CD14-positive monocyte (primary cell): Measurements from ENCODE around the gene TCN2. TPM values are rescaled to one million over a fixed set of nuclear protein-coding genes. Genes with fewer than 3 reads are reported as not detected.

Experiments
- DNase-seq, 3 donors: peaks; one replicate each; pipeline ENCODE4 v3.0.0-alpha.2; 2011 to 2022
- H2AFZ ChIP-seq: 2 replicates; pipeline ENCODE4 v1.6.0; 2012; ENCODE audit warnings: mild to moderate bottlenecking, low read depth, low read length, inconsistent platforms; ENCODE audit not compliant: insufficient read depth, poor library complexity, severe bottlenecking
- H3K27ac ChIP-seq, 2 donors: 1 replicate in 1 of 2; 2 replicates in 1 of 2; pipeline ENCODE4 v1.5.1; 2012 to 2013; ENCODE audit warnings: low read length in 2 of 2, control low read depth in 1 of 2, inconsistent platforms in 1 of 2, low read depth in 1 of 2, mild to moderate bottlenecking in 1 of 2
- H3K27me3 ChIP-seq, 2 donors: one replicate each; pipeline versions ENCODE4 v1.6.0 to v1.6.1; 2011 to 2013; ENCODE audit warnings: low read length in 2 of 2; ENCODE audit not compliant: control insufficient read depth in 2 of 2, insufficient read depth in 2 of 2
- H3K36me3 ChIP-seq, 2 donors: replicated peaks in 1 of 2; 1 replicate in 1 of 2; 2 replicates in 1 of 2; pipeline versions ENCODE4 v1.5.1 to v1.6.1; 2012 to 2013; ENCODE audit warnings: low read length in 2 of 2, control low read depth in 1 of 2, inconsistent platforms in 1 of 2, mild to moderate bottlenecking in 1 of 2; ENCODE audit not compliant: insufficient read depth in 2 of 2, control insufficient read depth in 1 of 2
- H3K4me1 ChIP-seq, 2 donors: 1 replicate in 1 of 2; 2 replicates in 1 of 2; pipeline versions ENCODE4 v1.5.1 to v1.6.1; 2012 to 2013; ENCODE audit warnings: low read length in 2 of 2, control low read depth in 1 of 2, inconsistent platforms in 1 of 2, mild to moderate bottlenecking in 1 of 2, moderate library complexity in 1 of 2; ENCODE audit not compliant: insufficient read depth in 2 of 2, control insufficient read depth in 1 of 2
- H3K4me2 ChIP-seq: replicated peaks from 2 replicates; pipeline ENCODE3; 2012; ENCODE audit warnings: low read length, moderate library complexity, mild to moderate bottlenecking; ENCODE audit not compliant: poor library complexity, severe bottlenecking; ENCODE audit errors: extremely low read depth
- H3K4me3 ChIP-seq, 3 experiments: fragments of 200-600 bp in 1 of 3; sonication (generic) in 1 of 3; replicated peaks in 1 of 3; 1 replicate in 2 of 3; 2 replicates in 1 of 3; pipeline ENCODE4 v1.5.1; 2011 to 2013; ENCODE audit warnings: low read length in 3 of 3, mild to moderate bottlenecking in 3 of 3, control low read depth in 2 of 3, low read depth in 2 of 3, inconsistent platforms in 1 of 3, moderate library complexity in 1 of 3
- H3K79me2 ChIP-seq: 2 replicates; pipeline ENCODE4 v1.6.0; 2012; ENCODE audit warnings: mild to moderate bottlenecking, control low read depth, inconsistent platforms, low read length, moderate library complexity; ENCODE audit not compliant: insufficient read depth
- H3K9ac ChIP-seq: 2 replicates; pipeline ENCODE4 v1.6.0; 2017; ENCODE audit warnings: low read length, mild to moderate bottlenecking; ENCODE audit not compliant: insufficient read depth, poor library complexity, severe bottlenecking
- H3K9me3 ChIP-seq, 2 donors: replicated peaks in 1 of 2; 1 replicate in 1 of 2; 2 replicates in 1 of 2; pipeline versions ENCODE4 v1.5.1 to v1.6.1; 2012 to 2013; ENCODE audit warnings: low read length in 2 of 2, control low read depth in 1 of 2; ENCODE audit not compliant: control insufficient read depth in 1 of 2, insufficient read depth in 1 of 2
- H4K20me1 ChIP-seq: 2 replicates; pipeline ENCODE4 v1.6.0; 2012; ENCODE audit warnings: mild to moderate bottlenecking, low read length, control low read depth, moderate library complexity; ENCODE audit not compliant: insufficient read depth
- H3K27ac Mint-ChIP-seq, 7 donors: one replicate each; pipeline ENCODE4 v1.8.0; 2020; ENCODE audit warnings: mild to moderate bottlenecking in 7 of 7, mixed read lengths in 7 of 7, moderate library complexity in 6 of 7, inconsistent platforms in 2 of 7
- H3K27me3 Mint-ChIP-seq, 3 donors: one replicate each; pipeline ENCODE4 v1.8.0; 2021 to 2022; ENCODE audit warnings: low read depth in 3 of 3, mild to moderate bottlenecking in 3 of 3, mixed read lengths in 3 of 3, moderate library complexity in 3 of 3, inconsistent platforms in 1 of 3
- H3K36me3 Mint-ChIP-seq, 2 donors: one replicate each; pipeline ENCODE4 v1.8.0; 2020; ENCODE audit warnings: mixed read lengths in 2 of 2, inconsistent platforms in 1 of 2, mild to moderate bottlenecking in 1 of 2
- H3K4me1 Mint-ChIP-seq: one replicate; pipeline ENCODE4 v1.8.0; 2020; ENCODE audit warnings: mild to moderate bottlenecking, mixed read lengths
- H3K4me3 Mint-ChIP-seq, 2 donors: one replicate each; pipeline ENCODE4 v1.8.0; 2020; ENCODE audit warnings: mild to moderate bottlenecking in 2 of 2, mixed read lengths in 2 of 2, moderate library complexity in 1 of 2
- H3K9me3 Mint-ChIP-seq, 7 donors: one replicate each; pipeline ENCODE4 v1.8.0; 2020 to 2022; ENCODE audit warnings: mixed read lengths in 7 of 7, mild to moderate bottlenecking in 6 of 7, moderate library complexity in 6 of 7, inconsistent platforms in 2 of 7
- CTCF ChIP-seq: fragments of 200-600 bp; IDR thresholded peaks from one replicate; pipeline ENCODE4 v1.8.0; 2022; ENCODE audit warnings: antibody characterized with exemption, mild to moderate bottlenecking
- WGBS: methylation state at CpG from one replicate; pipeline ENCODE4 v1.1.5; 2013; ENCODE audit warnings: missing lambda C conversion rate; ENCODE audit not compliant: insufficient coverage; 5-methylcytosine and 5-hydroxymethylcytosine counted together
- intact Hi-C, 2 donors: fragments of 100-400 bp; cut with micrococcal nuclease; formaldehyde crosslinking; loops; one replicate each; pipeline versions ENCODE4 v1.15.0 to v1.15.1; 2023
- polyA plus RNA-seq, 3 donors: library from polyadenylated mRNA; depleted of rRNA in 1 of 3; unstranded in 2 of 3; stranded (reverse) in 1 of 3; fragments of 300-500 nt in 2 of 3; fragments of >200 nt in 1 of 3; fragmentation: Illumina TruSeq in 2 of 3; gene quantifications; 1 replicate in 2 of 3; 2 replicates in 1 of 3; pipeline ENCODE4 v1.2.3, GENCODE V29; 2012 to 2021

TCN2 gene
- polyA plus RNA-seq, 3 donors: 27.1 to 51.7 (median 45.0) TPM

- H3K4me3 Mint-ChIP-seq: no peak overlapping the region
- Histone ChIP-seq H2AFZ (no peak overlapping the region), H3K79me2 (peaks cover 4% of the 10 kb centered on the region), H3K9ac (no peak overlapping the region), H3K4me1 (peaks cover 19 to 26% of the 10 kb centered on the region in 2 donors), H4K20me1 (peaks cover 12% of the 10 kb centered on the region), H3K36me3 (peaks cover 34 to 59% of the 10 kb centered on the region in 2 donors), H3K4me2 (no peak overlapping the region), H3K27ac (no peak overlapping the region), H3K9me3 (no peaks in the 10 kb centered on the region), H3K4me3 (no peak overlapping the region), H3K27me3 (peaks cover 6 to 11% of the 10 kb centered on the region in 2 donors)
- H3K4me1 Mint-ChIP-seq: peaks cover 19% of the 10 kb centered on the region
- 100% methylated on average over 5 of the region's 13 CpGs for WGBS
- TF ChIP-seq CTCF: no peak
- intact Hi-C loops: loop anchor here in 1 of 2 donors (5.0 kb wide), 1 partner anchor 72 kb away; the partner anchor contains the start of gene PES1
- DNase-seq: no peak
- H3K27ac Mint-ChIP-seq: no peak overlapping the region
- peaks cover 0 to 1% (median 0%) of the 10 kb centered on the region in 7 donors for H3K9me3 Mint-ChIP-seq
- H3K27me3 Mint-ChIP-seq: peaks cover 9 to 17% (median 13%) of the 10 kb centered on the region in 3 donors
- peaks cover 47 to 54% of the 10 kb centered on the region in 2 donors for H3K36me3 Mint-ChIP-seq
Measured at GRCh38 chr22:30664798-30665197, 57.8 kb downstream of the TCN2 start.

DNA sequence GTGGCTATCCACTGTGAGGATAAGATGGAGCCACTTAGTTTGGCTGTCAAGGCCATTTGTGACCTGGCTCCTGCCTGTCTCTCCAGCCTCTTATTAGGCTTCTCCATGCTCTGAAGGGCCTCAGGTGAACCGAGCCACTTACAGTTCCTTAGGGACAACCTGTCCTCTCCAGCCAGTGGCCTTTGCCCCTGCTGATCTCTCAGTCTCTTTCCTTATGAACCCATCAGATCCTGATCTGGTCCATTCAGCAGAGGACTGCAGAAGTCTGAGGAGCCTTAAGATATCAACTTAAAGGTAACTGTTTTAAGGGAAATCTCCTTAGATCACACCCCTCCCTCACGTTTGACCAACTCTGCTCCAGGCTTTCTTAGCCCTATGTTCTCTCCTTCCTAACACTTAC lies 58.3 kb downstream of the TCN2 start:
- H3K36me3 Mint-ChIP-seq: peaks cover 43 to 50% of the 10 kb centered on the region in 2 donors
- DNase-seq: no peak
- Histone ChIP-seq H3K36me3 (peaks cover 34 to 54% of the 10 kb centered on the region in 2 donors), H3K4me3 (no peak overlapping the region), H3K4me2 (no peak overlapping the region), H3K27me3 (peaks cover 6 to 11% of the 10 kb centered on the region in 2 donors), H3K9me3 (no peaks in the 10 kb centered on the region), H3K4me1 (peaks cover 19 to 26% of the 10 kb centered on the region in 2 donors), H2AFZ (no peak overlapping the region), H4K20me1 (peaks cover 12% of the 10 kb centered on the region), H3K9ac (no peak overlapping the region), H3K79me2 (peaks cover 4% of the 10 kb centered on the region), H3K27ac (no peak overlapping the region)
- H3K27ac Mint-ChIP-seq: peak overlapping the region in 3 of 7 donors; percentile 13 to 28 (median 25)
- WGBS: 92% methylated on average over 1 of the region's 2 CpGs
- peaks cover 11 to 20% (median 13%) of the 10 kb centered on the region in 3 donors for H3K27me3 Mint-ChIP-seq
- H3K9me3 Mint-ChIP-seq: peaks cover 0 to 1% (median 0%) of the 10 kb centered on the region in 7 donors
- TF ChIP-seq CTCF: no peak
- no peak overlapping the region for H3K4me3 Mint-ChIP-seq
- peaks cover 19% of the 10 kb centered on the region for H3K4me1 Mint-ChIP-seq
- intact Hi-C loops: loop anchor here in 1 of 2 donors (5.0 kb wide), 1 partner anchor 73 kb away; the partner anchor contains the start of gene PES1
